Panc1 (cell line): ENCODE measurements around the gene ZSCAN26. TPM values are rescaled to one million over a fixed set of nuclear protein-coding genes. Genes with fewer than 3 reads are reported as not detected.
A peak's percentile ranks its signal among the peaks of the same experiment; 100 is the strongest.

Experiments used
- ATAC-seq: fragments of 200-7000 bp; cut with Tn5 transposase; 2 replicates; pipeline ENCODE4 v1.9.1; 2020; ENCODE audit warnings: mild to moderate bottlenecking, moderate library complexity
- BruUV-seq: library from RNA; stranded (reverse); fragments of 400-500 nt; replicated peaks from 2 replicates; lab custom pipeline; 2021; lab: Mats Ljungman, UMichigan
- CTCF ChIA-PET: fragments of 300-600 bp; sonication (Branson Sonifier 250); formaldehyde crosslinking; loops from one replicate; lab custom pipeline; 2022; ENCODE audit warnings: antibody characterized with exemption; lab: Charles Lee
- POLR2A ChIA-PET: fragments of 300-600 bp; sonication (Branson Sonifier 250); formaldehyde crosslinking; loops from one replicate; lab custom pipeline; 2022; ENCODE audit warnings: antibody characterized with exemption; lab: Charles Lee
- DNase-seq: peaks from one replicate; pipeline ENCODE4 v3.0.0-alpha.2; 2010; ENCODE audit warnings: low read depth, low spot score
- H3K27ac ChIP-seq: 2 replicates; pipeline ENCODE4 v1.5.1; 2011; ENCODE audit warnings: mild to moderate bottlenecking, low read length, inconsistent platforms
- H3K27me3 ChIP-seq: fragments of 200-500 bp; sonication (Bioruptor generic); 2 replicates; pipeline ENCODE4 v1.6.0; 2014; ENCODE audit warnings: low read length, inconsistent platforms; ENCODE audit not compliant: control insufficient read depth, insufficient read depth
- H3K36me3 ChIP-seq: fragments of 200-500 bp; sonication (Bioruptor generic); 2 replicates; pipeline ENCODE4 v1.5.1; 2014; ENCODE audit warnings: inconsistent platforms, mild to moderate bottlenecking, low read length, moderate library complexity; ENCODE audit not compliant: control insufficient read depth, insufficient read depth
- H3K4me1 ChIP-seq: 2 replicates; pipeline ENCODE4 v1.5.1; 2011; ENCODE audit warnings: inconsistent platforms, mild to moderate bottlenecking, low read length, moderate library complexity; ENCODE audit not compliant: control insufficient read depth, insufficient read depth
- H3K4me3 ChIP-seq, 2 experiments: 2 replicates each; pipeline ENCODE4 v1.5.1; 2011 to 2012; ENCODE audit warnings: low read depth in 2 of 2, low read length in 2 of 2, mild to moderate bottlenecking in 2 of 2, inconsistent platforms in 1 of 2, moderate library complexity in 1 of 2
- H3K9me3 ChIP-seq: fragments of 200-500 bp; sonication (Bioruptor generic); 2 replicates; pipeline ENCODE4 v1.5.1; 2014; ENCODE audit warnings: low read depth, mild to moderate bottlenecking, inconsistent platforms, low read length, moderate library complexity; ENCODE audit not compliant: control insufficient read depth, insufficient read depth
- POLR2AphosphoS5 ChIP-seq: IDR thresholded peaks from 2 replicates; pipeline ENCODE4 v1.6.1; 2012; ENCODE audit warnings: mild to moderate bottlenecking, low read depth, low read length, moderate library complexity
- SIN3A ChIP-seq: IDR thresholded peaks from 2 replicates; pipeline ENCODE4 v1.6.1; 2012; ENCODE audit warnings: low read depth, mild to moderate bottlenecking, low read length, moderate library complexity, borderline replicate concordance; ENCODE audit not compliant: insufficient read depth
- TCF7L2 ChIP-seq: IDR thresholded peaks from 2 replicates; pipeline ENCODE4 v1.6.1; 2011; ENCODE audit warnings: mild to moderate bottlenecking, low read depth, low read length, inconsistent platforms
- in situ Hi-C: cut with HindIII; loops from 2 replicates; pipeline ENCODE4 v1.10.0; 2016; ENCODE audit warnings: low sequenced_read_pairs, low pct_unique_long_range_greater_than_20kb
- intact Hi-C: fragments of 100-400 bp; cut with micrococcal nuclease; formaldehyde crosslinking; loops from one replicate; pipeline ENCODE4 v1.10.0; 2022; ENCODE audit not compliant: unreplicated experiment
- total RNA-seq: library from RNA; stranded (reverse); gene quantifications from one replicate; pipeline ENCODE4 v1.2.1, GENCODE V29; 2021; ENCODE audit not compliant: unreplicated experiment
- TF ChIP-seq, protein P1 (sequence below), 2 experiments: IDR thresholded peaks; 2 replicates each; pipeline ENCODE4 v1.6.1; 2011 to 2012; ENCODE audit warnings: low read depth in 2 of 2, control low read depth in 1 of 2, low read length in 1 of 2, mild to moderate bottlenecking in 1 of 2, moderate library complexity in 1 of 2; ENCODE audit not compliant: insufficient read depth in 1 of 2
- TF ChIP-seq, protein P2 (sequence below): fragments of 450-650 bp; IDR thresholded peaks from 2 replicates; pipeline ENCODE4 v1.5.1; 2017; ENCODE audit warnings: mild to moderate bottlenecking

The ZSCAN26 gene
- total RNA-seq, 1 experiment from 2014 or later = 6.6 TPM

- Histone ChIP-seq H3K9me3 (no peaks in the 10 kb centered on the region), H3K36me3 (peaks cover 4% of the 10 kb centered on the region; the same call in 1 of the 2 replicates), H3K4me1 (peaks cover 11% of the 10 kb centered on the region), H3K27me3 (no peaks in the 10 kb centered on the region), H3K4me3 (peak overlapping the region; percentile 90 to 97), H3K27ac (peak overlapping the region; percentile 93)
- no peak for DNase-seq
- no TSS peak for BruUV-seq
- in situ Hi-C loops (no loop called here), intact Hi-C loops (no loop called here)
- TF ChIP-seq SIN3A (no peak), TCF7L2 (no peak), POLR2AphosphoS5 (no peak)
- TF ChIP-seq, protein P1, sequence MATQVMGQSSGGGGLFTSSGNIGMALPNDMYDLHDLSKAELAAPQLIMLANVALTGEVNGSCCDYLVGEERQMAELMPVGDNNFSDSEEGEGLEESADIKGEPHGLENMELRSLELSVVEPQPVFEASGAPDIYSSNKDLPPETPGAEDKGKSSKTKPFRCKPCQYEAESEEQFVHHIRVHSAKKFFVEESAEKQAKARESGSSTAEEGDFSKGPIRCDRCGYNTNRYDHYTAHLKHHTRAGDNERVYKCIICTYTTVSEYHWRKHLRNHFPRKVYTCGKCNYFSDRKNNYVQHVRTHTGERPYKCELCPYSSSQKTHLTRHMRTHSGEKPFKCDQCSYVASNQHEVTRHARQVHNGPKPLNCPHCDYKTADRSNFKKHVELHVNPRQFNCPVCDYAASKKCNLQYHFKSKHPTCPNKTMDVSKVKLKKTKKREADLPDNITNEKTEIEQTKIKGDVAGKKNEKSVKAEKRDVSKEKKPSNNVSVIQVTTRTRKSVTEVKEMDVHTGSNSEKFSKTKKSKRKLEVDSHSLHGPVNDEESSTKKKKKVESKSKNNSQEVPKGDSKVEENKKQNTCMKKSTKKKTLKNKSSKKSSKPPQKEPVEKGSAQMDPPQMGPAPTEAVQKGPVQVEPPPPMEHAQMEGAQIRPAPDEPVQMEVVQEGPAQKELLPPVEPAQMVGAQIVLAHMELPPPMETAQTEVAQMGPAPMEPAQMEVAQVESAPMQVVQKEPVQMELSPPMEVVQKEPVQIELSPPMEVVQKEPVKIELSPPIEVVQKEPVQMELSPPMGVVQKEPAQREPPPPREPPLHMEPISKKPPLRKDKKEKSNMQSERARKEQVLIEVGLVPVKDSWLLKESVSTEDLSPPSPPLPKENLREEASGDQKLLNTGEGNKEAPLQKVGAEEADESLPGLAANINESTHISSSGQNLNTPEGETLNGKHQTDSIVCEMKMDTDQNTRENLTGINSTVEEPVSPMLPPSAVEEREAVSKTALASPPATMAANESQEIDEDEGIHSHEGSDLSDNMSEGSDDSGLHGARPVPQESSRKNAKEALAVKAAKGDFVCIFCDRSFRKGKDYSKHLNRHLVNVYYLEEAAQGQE (IDR thresholded peaks at IDR 0.05; ENCODE audit: insufficient read depth in 1 of 2, low read depth in 2 of 2, low read length in 1 of 2) = no peak
- TF ChIP-seq, protein P2, sequence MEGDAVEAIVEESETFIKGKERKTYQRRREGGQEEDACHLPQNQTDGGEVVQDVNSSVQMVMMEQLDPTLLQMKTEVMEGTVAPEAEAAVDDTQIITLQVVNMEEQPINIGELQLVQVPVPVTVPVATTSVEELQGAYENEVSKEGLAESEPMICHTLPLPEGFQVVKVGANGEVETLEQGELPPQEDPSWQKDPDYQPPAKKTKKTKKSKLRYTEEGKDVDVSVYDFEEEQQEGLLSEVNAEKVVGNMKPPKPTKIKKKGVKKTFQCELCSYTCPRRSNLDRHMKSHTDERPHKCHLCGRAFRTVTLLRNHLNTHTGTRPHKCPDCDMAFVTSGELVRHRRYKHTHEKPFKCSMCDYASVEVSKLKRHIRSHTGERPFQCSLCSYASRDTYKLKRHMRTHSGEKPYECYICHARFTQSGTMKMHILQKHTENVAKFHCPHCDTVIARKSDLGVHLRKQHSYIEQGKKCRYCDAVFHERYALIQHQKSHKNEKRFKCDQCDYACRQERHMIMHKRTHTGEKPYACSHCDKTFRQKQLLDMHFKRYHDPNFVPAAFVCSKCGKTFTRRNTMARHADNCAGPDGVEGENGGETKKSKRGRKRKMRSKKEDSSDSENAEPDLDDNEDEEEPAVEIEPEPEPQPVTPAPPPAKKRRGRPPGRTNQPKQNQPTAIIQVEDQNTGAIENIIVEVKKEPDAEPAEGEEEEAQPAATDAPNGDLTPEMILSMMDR = no peak
- POLR2A ChIA-PET = interaction anchor here (0.5 kb wide), 1 partner anchor 44 kb away, joined by 4 read pairs; no protein-coding TSS in a partner anchor
- ATAC-seq = peak; percentile 72
- CTCF ChIA-PET = no interaction called here
Observed at GRCh38 chr6:28251661-28252008, 15.3 kb upstream of the ZSCAN26 start.

- ChIA-PET CTCF (no interaction called here), POLR2A (interaction anchor here (0.5 to 0.6 kb wide), 2 partner anchors 15 to 44 kb away, joined by 4 to 5 read pairs; partner anchors contain the start of gene ZSCAN26)
- Histone ChIP-seq H3K9me3 (no peaks in the 10 kb centered on the region), H3K27me3 (no peaks in the 10 kb centered on the region), H3K27ac (peak within 1 kb of the TSS; percentile 93), H3K36me3 (peaks cover 4% of the 10 kb centered on the region; the same call in 1 of the 2 replicates), H3K4me1 (peaks cover 11% of the 10 kb centered on the region), H3K4me3 (peak within 1 kb of the TSS; percentile 90 to 97)
- ATAC-seq = peak; percentile 97
- BruUV-seq = no TSS peak
- intact Hi-C loops (no loop called here), in situ Hi-C loops (no loop called here)
- TF ChIP-seq POLR2AphosphoS5 (peak; percentile 62; the same call in 1 of the 2 replicates), SIN3A (no peak)
- DNase-seq = peak; percentile 81
Observed at GRCh38 chr6:28252009-28252975, 14.7 kb upstream of the ZSCAN26 start, which contains the start of gene ZKSCAN4. ZKSCAN4 (minus strand) TSS chr6:28252269; CDS start chr6:28251980, 289 bp downstream.
